GM12872 (cell line): Measurements from ENCODE around the gene CHIT1.

ENCODE experiments used
- CTCF ChIP-seq: IDR thresholded peaks from 3 replicates; pipeline ENCODE4 v1.5.1; 2011; ENCODE audit warnings: low read depth, mild to moderate bottlenecking, low read length, moderate library complexity; ENCODE audit not compliant: insufficient read depth

The CHIT1 gene

GRCh38 chr1:203217668-203218067 is 11.8 kb downstream of the CHIT1 start:
- no peak for TF ChIP-seq CTCF

GRCh38 chr1:203217139-203217655 is 12.3 kb downstream of the CHIT1 start:
- peak; percentile 17; the same call in 1 of the 3 replicates for TF ChIP-seq CTCF

- peak; percentile 69 for TF ChIP-seq CTCF
Measured at GRCh38 chr1:203216274-203217138, 13.0 kb downstream of the CHIT1 start.

GRCh38 chr1:203215573-203215972 is 13.9 kb downstream of the CHIT1 start:
- no peak for TF ChIP-seq CTCF

GRCh38 chr1:203214871-203215270 is 14.6 kb downstream of the CHIT1 start:
- TF ChIP-seq CTCF: no peak

GRCh38 chr1:203213126-203213525 is 16.3 kb downstream of the CHIT1 start:
- no peak for TF ChIP-seq CTCF

- TF ChIP-seq CTCF: no peak
Measured at GRCh38 chr1:203211812-203212211, 17.7 kb downstream of the CHIT1 start.
